ENCODE measurements around the gene C2CD2.

Gene C2CD2

GRCh38 chr21:41847066-41847804 lies 106.6 kb downstream of the C2CD2 start:
- DNase-seq: no peak

- peak in 1 of 51 donors; percentile 3 for DNase-seq
Measured at GRCh38 chr21:41846536-41846935, 107.3 kb downstream of the C2CD2 start.

GRCh38 chr21:41846033-41846317 lies 107.8 kb downstream of the C2CD2 start:
- no peak for DNase-seq

GRCh38 chr21:41845310-41846032 lies 108.3 kb downstream of the C2CD2 start:
- DNase-seq: no peak

GRCh38 chr21:41843584-41843983 lies 110.2 kb downstream of the C2CD2 start:
- no peak for DNase-seq

- DNase-seq: no peak
Measured at GRCh38 chr21:41840880-41841279, 112.9 kb downstream of the C2CD2 start.

GRCh38 chr21:41839387-41840000 lies 114.3 kb downstream of the C2CD2 start:
- DNase-seq: no peak

GRCh38 chr21:41837756-41838297 lies 116.0 kb downstream of the C2CD2 start:
- no peak for DNase-seq

GRCh38 chr21:41836166-41837015 lies 117.4 kb downstream of the C2CD2 start:
- no peak for DNase-seq

GRCh38 chr21:41835711-41836154 lies 118.1 kb downstream of the C2CD2 start:
- DNase-seq: no peak

All from hypothalamus (tissue), 51 donors.